ENCODE results near the gene SPATA31C1. TPM values are rescaled to one million over a fixed set of nuclear protein-coding genes. Genes with fewer than 3 reads are reported as not detected.
"Not testable (repeated sequence)": the region's sequence is repeated elsewhere in the genome, so short reads cannot be mapped to it uniquely, and the experiment has no call there.

The SPATA31C1 gene
- total RNA-seq, 2 experiments from 2014 or later, result not detected

DNA sequence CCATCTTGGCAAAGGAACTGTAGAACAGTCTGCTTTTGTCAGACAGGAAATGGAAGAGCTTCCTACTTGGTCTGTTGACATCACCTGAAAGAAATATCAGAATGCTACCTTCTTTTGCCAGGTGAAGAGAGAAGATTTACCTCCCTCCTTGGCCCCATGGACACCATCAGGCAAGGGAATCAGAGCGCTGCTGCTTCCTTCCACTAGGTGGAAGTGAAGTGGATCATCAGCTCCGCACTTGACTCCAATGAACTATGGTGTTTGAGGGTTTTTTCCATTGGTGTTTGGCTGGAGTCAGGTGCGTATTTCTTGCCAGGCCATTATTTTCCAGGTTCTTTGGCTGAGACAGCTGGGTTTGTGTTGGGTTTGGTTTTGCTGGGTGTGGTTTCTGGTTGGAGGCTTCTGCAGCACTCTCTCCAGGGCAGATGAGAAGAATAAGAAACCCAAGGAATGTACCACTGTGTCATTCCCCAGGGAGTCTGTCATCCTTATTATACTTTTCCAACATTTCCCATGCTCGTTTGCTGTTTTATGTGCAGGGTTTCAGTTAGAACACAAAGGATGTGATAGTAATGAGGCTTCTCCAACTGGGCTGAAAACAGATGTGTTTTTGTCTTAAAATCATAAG is 22.6 kb upstream of the SPATA31C1 start:
- ChIA-PET POLR2A (no interaction called here), CTCF (interaction anchor here (1.2 kb wide), 1 partner anchor 13 kb away, joined by 3 read pairs; no protein-coding TSS in a partner anchor)
- Mint-ChIP-seq H3K36me3 (ENCODE audit: low read depth) (no peaks in the 10 kb centered on the region), H3K4me1 (ENCODE audit: low read depth) (no peaks in the 10 kb centered on the region), H3K27ac (no peak overlapping the region), H3K9me3 (peaks cover 4% of the 10 kb centered on the region), H3K27me3 (peaks cover 11% of the 10 kb centered on the region), H3K4me3 (no peak overlapping the region)
- DNase-seq (no peak), ATAC-seq (no peak)
- TF ChIP-seq, protein P1, sequence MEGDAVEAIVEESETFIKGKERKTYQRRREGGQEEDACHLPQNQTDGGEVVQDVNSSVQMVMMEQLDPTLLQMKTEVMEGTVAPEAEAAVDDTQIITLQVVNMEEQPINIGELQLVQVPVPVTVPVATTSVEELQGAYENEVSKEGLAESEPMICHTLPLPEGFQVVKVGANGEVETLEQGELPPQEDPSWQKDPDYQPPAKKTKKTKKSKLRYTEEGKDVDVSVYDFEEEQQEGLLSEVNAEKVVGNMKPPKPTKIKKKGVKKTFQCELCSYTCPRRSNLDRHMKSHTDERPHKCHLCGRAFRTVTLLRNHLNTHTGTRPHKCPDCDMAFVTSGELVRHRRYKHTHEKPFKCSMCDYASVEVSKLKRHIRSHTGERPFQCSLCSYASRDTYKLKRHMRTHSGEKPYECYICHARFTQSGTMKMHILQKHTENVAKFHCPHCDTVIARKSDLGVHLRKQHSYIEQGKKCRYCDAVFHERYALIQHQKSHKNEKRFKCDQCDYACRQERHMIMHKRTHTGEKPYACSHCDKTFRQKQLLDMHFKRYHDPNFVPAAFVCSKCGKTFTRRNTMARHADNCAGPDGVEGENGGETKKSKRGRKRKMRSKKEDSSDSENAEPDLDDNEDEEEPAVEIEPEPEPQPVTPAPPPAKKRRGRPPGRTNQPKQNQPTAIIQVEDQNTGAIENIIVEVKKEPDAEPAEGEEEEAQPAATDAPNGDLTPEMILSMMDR (IDR thresholded peaks at IDR 0.05), result no peak
- intact Hi-C loops (cut with micrococcal nuclease), result no loop called here

DNA sequence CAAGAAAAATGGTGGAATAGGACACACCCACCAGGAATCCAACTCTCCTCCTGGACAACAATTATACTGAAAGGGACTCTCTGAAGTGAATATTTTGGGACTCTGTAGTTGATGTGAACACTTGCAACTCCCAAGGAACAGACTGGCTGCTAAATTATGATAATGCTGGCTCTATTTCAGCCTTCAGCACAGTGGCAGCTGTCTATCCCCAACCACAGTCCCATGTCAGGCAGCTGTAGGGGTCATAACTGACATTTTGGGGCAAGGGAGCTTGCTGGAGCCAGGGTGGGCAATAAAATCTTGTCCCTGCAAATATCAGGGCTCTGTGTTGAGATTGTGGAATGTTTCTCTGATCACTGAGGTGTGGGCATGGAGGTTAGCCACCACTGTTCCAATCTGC is 20.9 kb upstream of the SPATA31C1 start:
- ChIA-PET POLR2A (no interaction called here), CTCF (no interaction called here)
- ATAC-seq (no peak), DNase-seq (no peak)
- Mint-ChIP-seq H3K4me1 (ENCODE audit: low read depth) (no peaks in the 10 kb centered on the region), H3K4me3 (no peak overlapping the region), H3K27ac (no peak overlapping the region), H3K27me3 (peaks cover 11% of the 10 kb centered on the region), H3K9me3 (peaks cover 10% of the 10 kb centered on the region), H3K36me3 (ENCODE audit: low read depth) (peaks cover 2% of the 10 kb centered on the region)
- TF ChIP-seq, protein P1 (IDR thresholded peaks at IDR 0.05), result no peak
- intact Hi-C loops (cut with micrococcal nuclease), result no loop called here

DNA sequence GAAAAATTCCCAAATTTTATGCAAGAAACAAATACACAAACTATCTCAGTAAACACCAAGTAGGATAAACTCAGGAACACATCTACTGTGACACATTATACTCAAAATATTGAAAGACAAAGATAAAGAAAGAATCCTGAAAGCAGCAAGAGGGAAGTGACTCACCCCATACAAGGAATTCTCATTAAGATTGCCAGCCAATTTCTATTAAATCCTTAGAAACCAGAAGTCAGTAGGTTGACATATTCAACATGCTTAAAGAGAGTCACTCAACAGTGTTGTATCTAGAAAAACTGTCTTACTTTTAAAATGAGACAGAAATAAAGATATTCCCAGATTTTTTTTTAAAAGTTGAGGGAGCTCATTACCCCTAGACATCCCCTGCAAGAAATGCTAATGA is 19.6 kb upstream of the SPATA31C1 start:
- Mint-ChIP-seq H3K27ac (no peak overlapping the region), H3K9me3 (peaks cover 10% of the 10 kb centered on the region), H3K27me3 (peaks cover 11% of the 10 kb centered on the region), H3K4me3 (no peak overlapping the region), H3K4me1 (ENCODE audit: low read depth) (no peaks in the 10 kb centered on the region), H3K36me3 (ENCODE audit: low read depth) (peaks cover 2% of the 10 kb centered on the region)
- TF ChIP-seq, protein P1 (IDR thresholded peaks at IDR 0.05), result no peak
- CTCF ChIA-PET, result no interaction called here
- intact Hi-C loops (cut with micrococcal nuclease), result no loop called here
- DNase-seq (no peak), ATAC-seq (no peak)
- POLR2A ChIA-PET, result no interaction called here

DNA sequence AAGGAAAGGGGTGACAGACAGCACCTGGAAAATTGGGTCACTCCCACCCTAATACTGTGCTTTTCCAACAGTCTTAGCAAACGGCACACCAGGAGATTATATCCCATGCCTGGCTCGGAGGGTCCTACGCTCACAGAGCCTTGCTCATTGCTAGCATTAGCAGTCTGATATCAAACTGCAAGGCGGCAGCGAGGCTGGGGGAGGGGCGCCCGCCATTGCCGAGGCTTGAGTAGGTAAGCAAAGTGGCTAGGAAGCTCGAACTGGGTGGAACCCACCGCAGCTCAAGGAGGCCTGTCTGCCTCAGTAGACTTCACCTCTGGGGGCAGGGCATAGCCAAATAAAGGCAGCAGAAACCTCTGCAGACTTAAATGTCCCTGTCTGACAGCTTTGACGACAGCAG is 15.4 kb upstream of the SPATA31C1 start:
- DNase-seq; intact Hi-C loops (cut with micrococcal nuclease); H3K27me3 Mint-ChIP-seq; H3K4me1 Mint-ChIP-seq (ENCODE audit: low read depth); POLR2A ChIA-PET; H3K27ac Mint-ChIP-seq; CTCF ChIA-PET; H3K4me3 Mint-ChIP-seq; ATAC-seq; H3K36me3 Mint-ChIP-seq (ENCODE audit: low read depth): not testable (repeated sequence)
- H3K9me3 Mint-ChIP-seq, result peaks cover 16% of the 10 kb centered on the region

DNA sequence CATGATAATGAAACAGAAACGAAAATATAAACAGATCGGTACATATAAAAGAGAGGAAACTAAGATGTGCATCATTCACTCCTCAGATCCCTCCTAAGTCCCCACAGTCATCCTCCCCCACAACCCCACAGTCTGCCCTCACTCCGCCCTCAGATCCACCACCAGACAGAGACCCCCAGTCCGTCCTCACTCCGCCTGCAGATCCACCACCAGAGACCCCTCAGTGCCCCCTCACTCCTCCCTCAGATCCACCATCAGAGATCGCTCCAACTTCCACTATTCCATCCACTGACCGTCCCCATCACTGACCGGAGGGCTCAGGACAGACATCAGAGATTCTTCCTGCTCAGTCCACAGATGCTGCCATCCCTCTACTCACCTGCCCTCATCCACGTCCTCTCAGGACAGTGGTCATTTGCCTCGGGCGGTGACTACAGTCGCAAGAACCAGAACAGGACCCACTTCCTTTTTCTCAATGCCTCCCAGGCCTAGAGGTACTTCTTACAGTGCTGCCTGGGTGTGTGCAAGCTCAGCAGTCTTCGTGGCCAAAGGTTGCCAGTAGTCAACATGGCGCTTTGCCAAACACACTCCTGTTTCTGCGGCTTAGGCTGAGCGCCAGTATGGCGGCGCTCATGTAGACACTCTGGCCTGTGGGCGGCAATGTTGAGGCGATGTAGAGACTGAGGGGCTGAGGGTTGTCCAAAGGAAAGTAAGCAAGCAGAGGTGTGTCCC is 8.3 kb upstream of the SPATA31C1 start:
- H3K36me3 Mint-ChIP-seq (ENCODE audit: low read depth), result no peaks in the 10 kb centered on the region
- H3K4me1 Mint-ChIP-seq (ENCODE audit: low read depth), result no peaks in the 10 kb centered on the region
- H3K27ac Mint-ChIP-seq, result no peak overlapping the region

More for the DNA sequence above, 8.3 kb upstream of the SPATA31C1 start:
- no peak overlapping the region for H3K4me3 Mint-ChIP-seq
- peaks cover 2% of the 10 kb centered on the region for H3K9me3 Mint-ChIP-seq
- peaks cover 2% of the 10 kb centered on the region for H3K27me3 Mint-ChIP-seq
- CTCF ChIA-PET, result no interaction called here
- intact Hi-C loops (cut with micrococcal nuclease), result no loop called here
- POLR2A ChIA-PET, result no interaction called here
- ATAC-seq (no peak), DNase-seq (no peak)
- TF ChIP-seq, protein P1 (IDR thresholded peaks at IDR 0.05), result no peak
